HCT116 (cell line): ENCODE measurements around the gene CPED1. TPM values are rescaled to one million over a fixed set of nuclear protein-coding genes. Genes with fewer than 3 reads are reported as not detected.
A peak's percentile ranks its signal among the peaks of the same experiment; 100 is the strongest.

Source experiments
- ATAC-seq: fragments of 200-7000 bp; cut with Tn5 transposase; 2 replicates; pipeline ENCODE4 v1.9.1; 2020; ENCODE audit warnings: mild to moderate bottlenecking, moderate library complexity
- BruUV-seq: library from RNA; stranded (reverse); fragments of 400-500 nt; replicated peaks from 2 replicates; lab custom pipeline; 2021; lab: Mats Ljungman, UMichigan
- CTCF ChIA-PET: fragments of 300-600 bp; sonication (Branson Sonifier 250); formaldehyde crosslinking; loops from one replicate; lab custom pipeline; 2021; ENCODE audit warnings: antibody characterized with exemption; lab: Charles Lee
- POLR2A ChIA-PET: fragments of 300-600, 350-600 bp; sonication (Branson Sonifier 250); formaldehyde crosslinking; loops from one replicate; lab custom pipeline; 2021; ENCODE audit warnings: antibody characterized with exemption; lab: Charles Lee
- RAD21 ChIA-PET, 2 experiments: fragments of 300-600 bp; sonication (Branson Sonifier 250); formaldehyde crosslinking; loops; one replicate each; lab custom pipeline; 2023; ENCODE audit warnings: low total read pairs in 2 of 2; ENCODE audit not compliant: uncharacterized antibody in 2 of 2, unreplicated experiment in 2 of 2, low non-redundant PET in 1 of 2; lab: Charles Lee
- DNase-seq: peaks from one replicate; pipeline ENCODE4 v3.0.0-alpha.2; 2010; ENCODE audit warnings: low read depth, low spot score
- H2AFZ ChIP-seq: fragments of 200-600 bp; shearing (Covaris generic), sonication (generic); 2 replicates; pipeline ENCODE4 v1.6.1; 2017; ENCODE audit warnings: low read depth, mixed run types, mixed read lengths, antibody characterized with exemption, low read length; ENCODE audit not compliant: poor library complexity, severe bottlenecking
- H3K27ac ChIP-seq: 2 replicates; pipeline ENCODE4 v1.5.1; 2012; ENCODE audit warnings: low read depth, low read length
- H3K27me3 ChIP-seq: fragments of 200-600 bp; sonication (generic); 2 replicates; pipeline ENCODE4 v1.6.1; 2016; ENCODE audit warnings: mixed run types, low read length, mixed read lengths; ENCODE audit not compliant: insufficient read depth
- H3K36me3 ChIP-seq, 2 experiments: fragments of 200-500 bp in 1 of 2; fragments of 200-600 bp in 1 of 2; sonication (Bioruptor generic) in 1 of 2; sonication (generic) in 1 of 2; 2 replicates each; pipeline versions ENCODE4 v1.5.1 to v1.6.1; 2014 to 2016; ENCODE audit warnings: low read length in 2 of 2, inconsistent platforms in 1 of 2, mixed read lengths in 1 of 2, mixed run types in 1 of 2; ENCODE audit not compliant: insufficient read depth in 2 of 2, control insufficient read depth in 1 of 2
- H3K4me1 ChIP-seq, 2 experiments: fragments of 200-600 bp in 1 of 2; sonication (generic) in 1 of 2; 2 replicates each; pipeline versions ENCODE4 v1.5.1 to v1.6.1; 2012 to 2017; ENCODE audit warnings: low read length in 2 of 2, inconsistent platforms in 1 of 2, mild to moderate bottlenecking in 1 of 2, mixed read lengths in 1 of 2, mixed run types in 1 of 2, moderate library complexity in 1 of 2; ENCODE audit not compliant: insufficient read depth in 2 of 2, control insufficient read depth in 1 of 2
- H3K4me2 ChIP-seq: fragments of 200-600 bp; sonication (generic); 2 replicates; pipeline ENCODE4 v1.6.1; 2017; ENCODE audit warnings: mixed run types, low read length, mixed read lengths
- H3K4me3 ChIP-seq, 2 experiments: fragments of 200-600 bp in 1 of 2; sonication (generic) in 1 of 2; replicated peaks in 1 of 2; 2 replicates each; pipeline ENCODE4 v1.5.1; 2011 to 2016; ENCODE audit warnings: low read length in 2 of 2, control low read depth in 1 of 2, low read depth in 1 of 2, mild to moderate bottlenecking in 1 of 2, mixed read lengths in 1 of 2, mixed run types in 1 of 2
- H3K79me2 ChIP-seq: fragments of 200-600 bp; sonication (generic); 2 replicates; pipeline ENCODE4 v1.6.1; 2017; ENCODE audit warnings: mild to moderate bottlenecking, mixed run types, low read length, moderate library complexity, mixed read lengths; ENCODE audit not compliant: insufficient read depth
- H3K9ac ChIP-seq: fragments of 200-600 bp; sonication (generic); 2 replicates; pipeline ENCODE4 v1.6.1; 2016; ENCODE audit warnings: low read length, mixed read lengths
- H3K9me2 ChIP-seq: fragments of 200-600 bp; sonication (generic), shearing (Covaris generic); 2 replicates; pipeline ENCODE4 v1.6.1; 2017; ENCODE audit warnings: mixed run types, mild to moderate bottlenecking, moderate library complexity; ENCODE audit not compliant: insufficient read depth
- H3K9me3 ChIP-seq, 2 experiments: fragments of 200-500 bp in 1 of 2; fragments of 200-600 bp in 1 of 2; sonication (Bioruptor generic) in 1 of 2; sonication (generic) in 1 of 2; 2 replicates each; pipeline ENCODE4 v1.6.1; 2014 to 2017; ENCODE audit warnings: low read length in 2 of 2, mixed read lengths in 2 of 2, inconsistent platforms in 1 of 2, low read depth in 1 of 2, mild to moderate bottlenecking in 1 of 2, mixed run types in 1 of 2, moderate library complexity in 1 of 2; ENCODE audit not compliant: control insufficient read depth in 1 of 2, insufficient read depth in 1 of 2
- H4K20me1 ChIP-seq: fragments of 200-600 bp; sonication (generic), shearing (Covaris generic); 2 replicates; pipeline ENCODE4 v1.6.1; 2017; ENCODE audit warnings: mixed run types, mild to moderate bottlenecking, moderate library complexity; ENCODE audit not compliant: insufficient read depth
- ATF3 ChIP-seq: IDR thresholded peaks from 2 replicates; pipeline ENCODE4 v1.6.1; 2012
- CBX3 ChIP-seq: IDR thresholded peaks from 2 replicates; pipeline ENCODE4 v1.6.1; 2012; ENCODE audit warnings: low read depth
- CEBPB ChIP-seq: IDR thresholded peaks from 2 replicates; pipeline ENCODE4 v1.6.1; 2012; ENCODE audit warnings: low read depth
- EGR1 ChIP-seq: IDR thresholded peaks from 2 replicates; pipeline ENCODE4 v1.6.1; 2012; ENCODE audit warnings: low read depth
- ELF1 ChIP-seq: IDR thresholded peaks from 2 replicates; pipeline ENCODE4 v1.6.1; 2012; ENCODE audit warnings: low read depth, borderline replicate concordance
- EZH2 ChIP-seq: fragments of 200-600 bp; sonication (generic); IDR thresholded peaks from 2 replicates; pipeline ENCODE4 v1.6.1; 2017; ENCODE audit warnings: antibody characterized with exemption, mixed run types
- EZH2phosphoT487 ChIP-seq: fragments of 200-600 bp; IDR thresholded peaks from 2 replicates; pipeline ENCODE4 v1.6.1; 2018; ENCODE audit warnings: antibody characterized with exemption, borderline replicate concordance
- FOSL1 ChIP-seq: IDR thresholded peaks from 2 replicates; pipeline ENCODE4 v1.6.1; 2012; ENCODE audit warnings: low read depth
- JUND ChIP-seq: IDR thresholded peaks from 2 replicates; pipeline ENCODE4 v1.6.1; 2012
- MAX ChIP-seq: IDR thresholded peaks from 2 replicates; pipeline ENCODE4 v1.6.1; 2012
- POLR2A ChIP-seq: IDR thresholded peaks from 2 replicates; pipeline ENCODE4 v1.7.0; 2011; ENCODE audit warnings: borderline replicate concordance; ENCODE audit not compliant: insufficient read depth, insufficient read length; ENCODE audit errors: extremely low read depth
- POLR2AphosphoS5 ChIP-seq: IDR thresholded peaks from 2 replicates; pipeline ENCODE4 v1.6.1; 2011; ENCODE audit warnings: mild to moderate bottlenecking, low read depth, low read length, moderate library complexity
- RAD21 ChIP-seq: IDR thresholded peaks from 2 replicates; pipeline ENCODE4 v1.6.1; 2012; ENCODE audit warnings: low read depth, mild to moderate bottlenecking
- SP1 ChIP-seq: IDR thresholded peaks from 2 replicates; pipeline ENCODE4 v1.6.1; 2012; ENCODE audit warnings: low read depth
- SRF ChIP-seq: IDR thresholded peaks from 2 replicates; pipeline ENCODE4 v1.6.1; 2012; ENCODE audit warnings: low read depth
- ZBTB33 ChIP-seq: IDR thresholded peaks from 2 replicates; pipeline ENCODE4 v1.6.1; 2011; ENCODE audit warnings: mild to moderate bottlenecking, low read length, moderate library complexity; ENCODE audit not compliant: insufficient replicate concordance; ENCODE audit errors: extremely low read depth
- ZFX ChIP-seq: fragments of 450-650 bp; IDR thresholded peaks from 2 replicates; pipeline ENCODE4 v1.6.1; 2017
- ZNF274 ChIP-seq: fragments of 200-500 bp; sonication (Bioruptor generic); IDR thresholded peaks from 2 replicates; pipeline ENCODE4 v1.6.1; 2014; ENCODE audit warnings: mild to moderate bottlenecking, low read depth, low read length, inconsistent platforms
- intact Hi-C: fragments of 100-400 bp; cut with micrococcal nuclease; formaldehyde crosslinking; loops from 2 replicates; pipeline ENCODE4 v1.10.0; 2022
- total RNA-seq: library from RNA; stranded (reverse); gene quantifications from one replicate; pipeline ENCODE4 v1.2.1, GENCODE V29; 2021; ENCODE audit not compliant: unreplicated experiment

CPED1 gene
- total RNA-seq, 1 experiment from 2014 or later: 1.2 TPM

- Histone ChIP-seq H3K27me3 (no peaks in the 10 kb centered on the region), H3K79me2 (no peaks in the 10 kb centered on the region), H4K20me1 (no peaks in the 10 kb centered on the region), H3K4me3 (peak overlapping the region in 1 of 2 experiments; percentile 15; a peak in 2 of 4 replicates), H3K36me3 (0 out of 4 replicates have a peak, but pooled peaks cover 0 to 2% of the 10 kb centered on the region in 2 experiments), H3K9ac (peak overlapping the region; percentile 59), H3K9me3 (no peaks in the 10 kb centered on the region), H3K27ac (peak overlapping the region; percentile 96), H3K4me2 (peak overlapping the region; percentile 69), H2AFZ (peak overlapping the region; percentile 36), H3K4me1 (peaks cover 57 to 78% of the 10 kb centered on the region in 2 experiments), H3K9me2 (no peaks in the 10 kb centered on the region)
- ChIA-PET CTCF (no interaction called here), POLR2A (no interaction called here), RAD21 (no interaction called here)
- no peak for DNase-seq
- TF ChIP-seq JUND (peak; percentile 26; the same call in 1 of the 2 replicates), SRF (peak; percentile 25; the same call in 1 of the 2 replicates), EZH2 (no peak), SP1 (peak; percentile 39; the same call in 1 of the 2 replicates), ZFX (no peak), POLR2AphosphoS5 (peak; percentile 78), MAX (peak; percentile 24; the same call in 1 of the 2 replicates), EGR1 (peak; percentile 80), CBX3 (peak; percentile 23; the same call in 1 of the 2 replicates)
- no peak for ATAC-seq
- no TSS peak for BruUV-seq
- intact Hi-C loops: loop anchor here (2.0 kb wide), 1 partner anchor 31 kb away; the partner anchor contains the start of gene WNT16
Measured at GRCh38 chr7:121297843-121298242, 309.3 kb downstream of the CPED1 start.

GRCh38 chr7:121298831-121299239 lies 310.3 kb downstream of the CPED1 start:
- Histone ChIP-seq H3K9ac (peak overlapping the region; percentile 59), H3K27ac (peak overlapping the region; percentile 96; the same call in 1 of the 2 replicates), H2AFZ (no peak overlapping the region), H3K27me3 (no peaks in the 10 kb centered on the region), H3K9me3 (no peaks in the 10 kb centered on the region), H3K79me2 (no peaks in the 10 kb centered on the region), H3K9me2 (no peaks in the 10 kb centered on the region), H4K20me1 (no peaks in the 10 kb centered on the region), H3K4me2 (peak overlapping the region; percentile 69), H3K4me3 (no peak overlapping the region; a peak in 1 of 4 replicates), H3K36me3 (0 out of 4 replicates have a peak, but pooled peaks cover 0 to 2% of the 10 kb centered on the region in 2 experiments), H3K4me1 (peaks cover 66 to 88% of the 10 kb centered on the region in 2 experiments)
- peak; percentile 19 for ATAC-seq
- POLR2A ChIA-PET: no interaction called here
- intact Hi-C loops: loop anchor here (2.0 kb wide), 1 partner anchor 30 kb away; the partner anchor contains the start of gene WNT16
- RAD21 ChIA-PET: no interaction called here
- no TSS peak for BruUV-seq
- CTCF ChIA-PET: no interaction called here
- peak; percentile 91 for DNase-seq
- TF ChIP-seq MAX (peak; percentile 51; the same call in 1 of the 2 replicates), ZBTB33 (peak; percentile 65), POLR2AphosphoS5 (peak; percentile 69), ELF1 (no peak; the same call in 1 of the 2 replicates), ZNF274 (no peak), ZFX (no peak), SP1 (peak; percentile 98), EZH2 (no peak), RAD21 (peak; percentile 38), EZH2phosphoT487 (no peak), CBX3 (no peak; the same call in 1 of the 2 replicates), ATF3 (no peak), FOSL1 (peak; percentile 92), CEBPB (peak; percentile 84), POLR2A (no peak)
